Glutamatergic neuron (in vitro differentiated cells): ENCODE data around the gene SF3B2. TPM values are rescaled to one million over a fixed set of nuclear protein-coding genes. Genes with fewer than 3 reads are reported as not detected.
A peak's percentile ranks its signal among the peaks of the same experiment; 100 is the strongest.

Source experiments
- DNase-seq: peaks from one replicate; pipeline ENCODE4 v3.0.0; 2022
- H3K27ac Mint-ChIP-seq: one replicate; pipeline ENCODE4 v1.8.0; 2020; ENCODE audit warnings: mild to moderate bottlenecking, mixed read lengths, inconsistent platforms; ENCODE audit not compliant: unreplicated experiment
- H3K27me3 Mint-ChIP-seq: one replicate; pipeline ENCODE4 v1.8.0; 2020; ENCODE audit warnings: mild to moderate bottlenecking, moderate library complexity, mixed read lengths, inconsistent platforms; ENCODE audit not compliant: unreplicated experiment
- H3K36me3 Mint-ChIP-seq: one replicate; pipeline ENCODE4 v1.8.0; 2020; ENCODE audit warnings: mild to moderate bottlenecking, mixed read lengths, inconsistent platforms; ENCODE audit not compliant: unreplicated experiment
- H3K4me1 Mint-ChIP-seq: one replicate; pipeline ENCODE4 v1.8.0; 2020; ENCODE audit warnings: mild to moderate bottlenecking, low read depth, mixed read lengths, inconsistent platforms; ENCODE audit not compliant: unreplicated experiment
- H3K4me3 Mint-ChIP-seq: one replicate; pipeline ENCODE4 v1.8.0; 2020; ENCODE audit warnings: mild to moderate bottlenecking, mixed read lengths, inconsistent platforms; ENCODE audit not compliant: unreplicated experiment
- H3K9me3 Mint-ChIP-seq: one replicate; pipeline ENCODE4 v1.8.0; 2020; ENCODE audit warnings: mild to moderate bottlenecking, moderate library complexity, mixed read lengths, inconsistent platforms; ENCODE audit not compliant: unreplicated experiment
- CTCF ChIP-seq: fragments of 200-600 bp; sonication (generic); IDR thresholded peaks from one replicate; pipeline ENCODE4 v1.5.0; 2021; ENCODE audit not compliant: partially characterized antibody, unreplicated experiment
- total RNA-seq: library from RNA; stranded (reverse); fragmentation: NEBNext Ultra II Directional; extraction: Animal tissue kit (Norgen Biotek cat#: 25700); gene quantifications from one replicate; pipeline ENCODE4 v1.2.1, GENCODE V29; 2021; ENCODE audit not compliant: unreplicated experiment

The SF3B2 gene
- total RNA-seq, 1 donor from 2014 or later, result 187 TPM

DNA sequence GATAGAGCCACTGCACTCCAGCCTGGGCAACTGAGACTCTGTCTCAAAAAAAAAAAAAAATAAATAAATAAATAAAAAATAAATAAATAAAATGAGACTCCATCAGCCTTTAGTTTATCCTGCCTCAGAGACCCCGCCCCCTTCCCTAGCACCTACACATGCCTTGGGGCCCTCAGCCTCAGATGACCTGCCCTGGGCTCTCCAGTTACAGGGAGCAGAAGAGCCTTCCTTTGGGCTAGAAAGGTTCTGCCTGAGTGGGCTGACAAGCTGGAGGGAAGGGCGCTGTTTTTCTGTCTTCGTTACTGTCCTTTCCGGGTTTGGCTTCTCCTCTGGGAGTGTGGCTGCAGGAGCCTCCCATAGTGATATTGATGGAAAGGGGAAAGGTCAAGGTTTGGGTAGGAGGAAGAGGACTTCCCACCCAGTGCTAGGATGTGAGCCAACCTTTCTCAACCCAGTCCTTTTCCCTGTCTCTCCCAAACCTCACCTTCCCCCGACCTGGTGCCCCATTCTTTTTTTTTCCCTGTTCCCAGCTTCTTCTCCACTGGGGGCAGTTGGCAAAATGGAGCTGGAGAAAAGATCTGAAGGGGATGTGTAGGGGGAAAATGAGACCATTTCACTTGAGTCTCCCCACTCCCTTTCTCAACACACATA is 1.5 kb upstream of the SF3B2 start:
- DNase-seq, result no peak

GRCh38 chr11:66051371-66051765 is 796 bp upstream of the SF3B2 start:
- Mint-ChIP-seq H3K9me3 (peaks cover 10% of the 10 kb centered on the region), H3K27ac (peak overlapping the region; percentile 97), H3K36me3 (no peaks in the 10 kb centered on the region), H3K4me3 (peak overlapping the region; percentile 95), H3K27me3 (peaks cover 8% of the 10 kb centered on the region), H3K4me1 (peaks cover 22% of the 10 kb centered on the region)
- DNase-seq, result no peak
- TF ChIP-seq CTCF, result no peak

More for the DNA sequence above, 1.5 kb upstream of the SF3B2 start:
- Mint-ChIP-seq H3K27ac (peak overlapping the region; percentile 97), H3K4me1 (peaks cover 22% of the 10 kb centered on the region), H3K36me3 (no peaks in the 10 kb centered on the region), H3K4me3 (peak overlapping the region; percentile 95), H3K27me3 (peaks cover 9% of the 10 kb centered on the region), H3K9me3 (peaks cover 10% of the 10 kb centered on the region)
- TF ChIP-seq CTCF, result no peak

DNA sequence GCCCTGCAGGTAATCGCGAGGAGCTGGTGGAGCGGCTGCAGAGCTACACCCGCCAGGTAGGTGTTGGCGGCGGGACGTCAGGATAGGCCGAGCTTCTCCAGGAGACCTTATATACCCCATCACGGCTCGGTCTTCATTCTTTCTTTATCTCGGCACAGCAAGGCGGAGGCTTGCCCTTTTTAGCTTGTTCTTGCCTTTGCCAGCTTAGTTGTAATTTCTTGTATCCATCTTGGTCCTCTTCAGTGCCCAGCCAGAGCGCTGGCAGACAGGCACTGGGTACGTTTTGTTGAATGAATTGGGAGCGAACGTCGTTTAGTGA is 459 bp downstream of the SF3B2 start:
- Mint-ChIP-seq H3K27ac (peak overlapping the region; percentile 86), H3K27me3 (peaks cover 8% of the 10 kb centered on the region), H3K9me3 (peaks cover 10% of the 10 kb centered on the region), H3K4me1 (peaks cover 22% of the 10 kb centered on the region), H3K4me3 (peak overlapping the region; percentile 94), H3K36me3 (no peaks in the 10 kb centered on the region)
- no peak for DNase-seq
- TF ChIP-seq CTCF, result no peak

DNA sequence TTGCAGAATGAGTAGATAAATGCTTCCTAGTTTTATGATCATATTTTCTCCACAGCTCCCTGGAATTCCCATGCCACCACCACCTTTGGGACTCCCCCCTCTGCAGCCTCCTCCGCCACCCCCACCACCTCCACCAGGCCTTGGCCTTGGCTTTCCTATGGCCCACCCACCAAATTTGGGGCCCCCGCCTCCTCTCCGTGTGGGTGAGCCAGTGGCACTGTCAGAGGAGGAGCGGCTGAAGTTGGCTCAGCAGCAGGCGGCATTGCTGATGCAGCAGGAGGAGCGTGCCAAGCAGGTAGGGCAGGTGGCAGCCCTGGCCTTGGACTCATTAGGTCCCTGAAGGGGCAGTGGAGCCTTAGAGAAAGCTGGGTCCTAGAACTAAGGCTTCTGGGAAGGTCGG is 2.9 kb downstream of the SF3B2 start:
- H3K9me3 Mint-ChIP-seq, result peaks cover 10% of the 10 kb centered on the region
- peaks cover 5% of the 10 kb centered on the region for H3K27me3 Mint-ChIP-seq
- no peak overlapping the region for H3K27ac Mint-ChIP-seq
- H3K4me1 Mint-ChIP-seq, result peaks cover 17% of the 10 kb centered on the region
- no peak for TF ChIP-seq CTCF
- H3K4me3 Mint-ChIP-seq, result no peak overlapping the region
- no peak for DNase-seq
- no peaks in the 10 kb centered on the region for H3K36me3 Mint-ChIP-seq

GRCh38 chr11:66056501-66056900 is 4.3 kb downstream of the SF3B2 start:
- Mint-ChIP-seq H3K4me3 (no peak overlapping the region), H3K27me3 (peaks cover 4% of the 10 kb centered on the region), H3K4me1 (peaks cover 6% of the 10 kb centered on the region), H3K9me3 (peaks cover 6% of the 10 kb centered on the region), H3K36me3 (no peaks in the 10 kb centered on the region), H3K27ac (no peak overlapping the region)
- no peak for DNase-seq
- TF ChIP-seq CTCF, result no peak
